ENCODE data around the gene CLBA1. TPM values are rescaled to one million over a fixed set of nuclear protein-coding genes. Genes with fewer than 3 reads are reported as not detected.
A peak's percentile ranks its signal among the peaks of the same experiment; 100 is the strongest.

Gene CLBA1
- total RNA-seq, 1 experiment from 2014 or later: 14.8 TPM

DNA sequence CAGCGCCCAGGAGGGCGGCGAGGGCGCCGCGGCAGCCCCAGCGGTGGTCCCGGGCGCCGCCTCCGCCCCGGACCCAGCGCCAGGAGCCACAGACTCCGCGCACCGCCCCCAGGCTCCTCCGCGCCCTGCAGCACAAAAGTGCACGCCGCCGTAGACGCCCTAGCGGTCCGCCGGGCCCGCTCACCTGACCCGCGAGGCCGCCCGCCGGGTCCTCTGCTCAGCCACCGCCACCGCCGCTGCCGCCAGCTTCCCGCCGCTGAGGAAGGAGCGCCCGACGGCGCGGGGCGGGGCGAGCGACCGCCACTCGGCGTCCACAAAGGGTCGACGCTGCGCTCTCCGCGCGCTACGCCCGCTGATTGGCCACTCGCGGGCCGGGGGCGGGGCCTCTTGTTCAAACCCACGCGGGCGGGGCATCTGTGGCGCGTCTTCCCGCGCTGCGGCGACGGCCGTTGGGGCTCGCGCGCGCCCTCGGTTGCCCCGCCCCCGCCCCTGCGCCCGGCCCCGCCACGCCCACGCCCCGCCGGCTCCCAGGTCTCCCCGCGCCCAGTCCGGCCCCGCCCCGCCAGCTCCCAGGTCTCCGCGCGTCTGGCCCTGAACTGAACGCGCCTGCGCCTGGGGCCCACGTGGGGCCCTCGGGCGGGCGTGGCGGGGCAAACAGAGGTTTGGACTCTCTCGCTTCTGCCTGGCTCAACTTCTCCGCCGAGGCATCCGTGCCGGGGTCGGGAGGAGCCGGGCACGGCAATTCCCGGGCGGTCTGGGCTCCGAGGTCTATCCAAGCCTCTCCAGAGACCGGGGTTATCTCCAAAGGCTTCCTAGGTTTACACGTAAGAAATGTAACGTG is 35.4 kb downstream of the CLBA1 start, which contains the start of gene CDCA4:
Gene CDCA4, minus strand, starts transcription at position 269 of the 841 bp plus-strand sequence. CDS start 9,154 bp downstream, outside the sequence.
- peaks cover 29% of the 10 kb centered on the region; the same call in 1 of the 2 replicates for H4K20me1 ChIP-seq (ENCODE audit: insufficient read depth)
- H3K9me3 ChIP-seq (ENCODE audit: control insufficient read depth in 1 of 2, insufficient read depth in 1 of 2, low read depth in 1 of 2, low read length in 2 of 2): no peaks in the 10 kb centered on the region
- peaks cover 60% of the 10 kb centered on the region for H3K79me2 ChIP-seq (ENCODE audit: insufficient read depth, low read length)
- H3K27me3 ChIP-seq (ENCODE audit: insufficient read depth, low read length): no peaks in the 10 kb centered on the region
- H3K4me1 ChIP-seq (ENCODE audit: control insufficient read depth in 1 of 2, insufficient read depth in 2 of 2, low read length in 2 of 2): peaks cover 47 to 76% of the 10 kb centered on the region in 2 experiments
- peak; percentile 81 for ATAC-seq
- DNase-seq (ENCODE audit: low read depth, low spot score): peak; percentile 89
- ChIA-PET RAD21 (ENCODE audit: low non-redundant PET in 1 of 2, low total read pairs in 2 of 2, uncharacterized antibody in 2 of 2, unreplicated experiment in 2 of 2) (interaction anchor here in 1 of 2 experiments (1.0 kb wide), 1 partner anchor 16 kb away, joined by 3 read pairs; no protein-coding TSS in a partner anchor), CTCF (interaction anchor here (0.9 to 2.6 kb wide), 3 partner anchors 25 to 48 kb away, joined by 3 to 13 read pairs (median 6); no protein-coding TSS in a partner anchor), POLR2A (interaction anchor here (0.6 to 1.9 kb wide), 7 partner anchors 10 to 51 kb away, joined by 3 to 10 read pairs (median 3); partner anchors contain the start of gene AHNAK2)
- peak within 1 kb of the TSS; percentile 95 for H3K27ac ChIP-seq (ENCODE audit: low read depth, low read length)
- peak within 1 kb of the TSS; percentile 74 to 97 for H3K4me3 ChIP-seq (replicated peaks in 1 of 2; ENCODE audit: low read depth in 1 of 2, low read length in 2 of 2)
- H3K36me3 ChIP-seq (ENCODE audit: control insufficient read depth in 1 of 2, insufficient read depth in 2 of 2, low read length in 2 of 2): peaks cover 0 to 17% of the 10 kb centered on the region in 2 experiments; a peak in 1 of 4 replicates
- peak within 1 kb of the TSS; percentile 99 for H3K9ac ChIP-seq (ENCODE audit: low read length)
- no peaks in the 10 kb centered on the region for H3K9me2 ChIP-seq (ENCODE audit: insufficient read depth)
- intact Hi-C loops (cut with micrococcal nuclease): loop anchor here (2.0 kb wide), 1 partner anchor 48 kb away; no protein-coding TSS in a partner anchor
- no TSS peak for BruUV-seq (replicated peaks)
- H3K4me2 ChIP-seq (ENCODE audit: low read length): peak within 1 kb of the TSS; percentile 98
- no peak within 1 kb of the TSS for H2AFZ ChIP-seq (ENCODE audit: low read depth, low read length, poor library complexity, severe bottlenecking)
- TF ChIP-seq, protein P1, sequence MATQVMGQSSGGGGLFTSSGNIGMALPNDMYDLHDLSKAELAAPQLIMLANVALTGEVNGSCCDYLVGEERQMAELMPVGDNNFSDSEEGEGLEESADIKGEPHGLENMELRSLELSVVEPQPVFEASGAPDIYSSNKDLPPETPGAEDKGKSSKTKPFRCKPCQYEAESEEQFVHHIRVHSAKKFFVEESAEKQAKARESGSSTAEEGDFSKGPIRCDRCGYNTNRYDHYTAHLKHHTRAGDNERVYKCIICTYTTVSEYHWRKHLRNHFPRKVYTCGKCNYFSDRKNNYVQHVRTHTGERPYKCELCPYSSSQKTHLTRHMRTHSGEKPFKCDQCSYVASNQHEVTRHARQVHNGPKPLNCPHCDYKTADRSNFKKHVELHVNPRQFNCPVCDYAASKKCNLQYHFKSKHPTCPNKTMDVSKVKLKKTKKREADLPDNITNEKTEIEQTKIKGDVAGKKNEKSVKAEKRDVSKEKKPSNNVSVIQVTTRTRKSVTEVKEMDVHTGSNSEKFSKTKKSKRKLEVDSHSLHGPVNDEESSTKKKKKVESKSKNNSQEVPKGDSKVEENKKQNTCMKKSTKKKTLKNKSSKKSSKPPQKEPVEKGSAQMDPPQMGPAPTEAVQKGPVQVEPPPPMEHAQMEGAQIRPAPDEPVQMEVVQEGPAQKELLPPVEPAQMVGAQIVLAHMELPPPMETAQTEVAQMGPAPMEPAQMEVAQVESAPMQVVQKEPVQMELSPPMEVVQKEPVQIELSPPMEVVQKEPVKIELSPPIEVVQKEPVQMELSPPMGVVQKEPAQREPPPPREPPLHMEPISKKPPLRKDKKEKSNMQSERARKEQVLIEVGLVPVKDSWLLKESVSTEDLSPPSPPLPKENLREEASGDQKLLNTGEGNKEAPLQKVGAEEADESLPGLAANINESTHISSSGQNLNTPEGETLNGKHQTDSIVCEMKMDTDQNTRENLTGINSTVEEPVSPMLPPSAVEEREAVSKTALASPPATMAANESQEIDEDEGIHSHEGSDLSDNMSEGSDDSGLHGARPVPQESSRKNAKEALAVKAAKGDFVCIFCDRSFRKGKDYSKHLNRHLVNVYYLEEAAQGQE (IDR thresholded peaks at IDR 0.05; ENCODE audit: low read depth): no peak
- TF ChIP-seq TCF7L2 (IDR thresholded peaks at IDR 0.05; ENCODE audit: borderline replicate concordance, extremely low read depth, insufficient read depth, insufficient read length) (peak; percentile 91), EGR1 (IDR thresholded peaks at IDR 0.05; ENCODE audit: low read depth) (no peak), SIN3A (IDR thresholded peaks at IDR 0.05; ENCODE audit: low read depth) (no peak), POLR2AphosphoS5 (IDR thresholded peaks at IDR 0.05; ENCODE audit: low read depth, low read length) (peak; percentile 83), POLR2A (IDR thresholded peaks at IDR 0.05; ENCODE audit: borderline replicate concordance, extremely low read depth, insufficient read depth, insufficient read length) (no peak), CBX3 (IDR thresholded peaks at IDR 0.05; ENCODE audit: low read depth) (no peak), ELF1 (IDR thresholded peaks at IDR 0.05; ENCODE audit: borderline replicate concordance, low read depth) (no peak), CEBPB (IDR thresholded peaks at IDR 0.05; ENCODE audit: low read depth) (no peak), FOSL1 (IDR thresholded peaks at IDR 0.05; ENCODE audit: low read depth) (no peak), EZH2phosphoT487 (IDR thresholded peaks at IDR 0.05; ENCODE audit: borderline replicate concordance) (no peak), RAD21 (IDR thresholded peaks at IDR 0.05; ENCODE audit: low read depth) (no peak), YY1 (IDR thresholded peaks at IDR 0.05; ENCODE audit: extremely low read depth, insufficient replicate concordance, low read depth, low read length) (peak; percentile 20), SRF (IDR thresholded peaks at IDR 0.05; ENCODE audit: low read depth) (no peak), EZH2 (IDR thresholded peaks at IDR 0.05) (no peak)
- TF ChIP-seq, protein P2, sequence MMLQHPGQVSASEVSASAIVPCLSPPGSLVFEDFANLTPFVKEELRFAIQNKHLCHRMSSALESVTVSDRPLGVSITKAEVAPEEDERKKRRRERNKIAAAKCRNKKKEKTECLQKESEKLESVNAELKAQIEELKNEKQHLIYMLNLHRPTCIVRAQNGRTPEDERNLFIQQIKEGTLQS (IDR thresholded peaks at IDR 0.05): no peak
- TF ChIP-seq, protein P3, sequence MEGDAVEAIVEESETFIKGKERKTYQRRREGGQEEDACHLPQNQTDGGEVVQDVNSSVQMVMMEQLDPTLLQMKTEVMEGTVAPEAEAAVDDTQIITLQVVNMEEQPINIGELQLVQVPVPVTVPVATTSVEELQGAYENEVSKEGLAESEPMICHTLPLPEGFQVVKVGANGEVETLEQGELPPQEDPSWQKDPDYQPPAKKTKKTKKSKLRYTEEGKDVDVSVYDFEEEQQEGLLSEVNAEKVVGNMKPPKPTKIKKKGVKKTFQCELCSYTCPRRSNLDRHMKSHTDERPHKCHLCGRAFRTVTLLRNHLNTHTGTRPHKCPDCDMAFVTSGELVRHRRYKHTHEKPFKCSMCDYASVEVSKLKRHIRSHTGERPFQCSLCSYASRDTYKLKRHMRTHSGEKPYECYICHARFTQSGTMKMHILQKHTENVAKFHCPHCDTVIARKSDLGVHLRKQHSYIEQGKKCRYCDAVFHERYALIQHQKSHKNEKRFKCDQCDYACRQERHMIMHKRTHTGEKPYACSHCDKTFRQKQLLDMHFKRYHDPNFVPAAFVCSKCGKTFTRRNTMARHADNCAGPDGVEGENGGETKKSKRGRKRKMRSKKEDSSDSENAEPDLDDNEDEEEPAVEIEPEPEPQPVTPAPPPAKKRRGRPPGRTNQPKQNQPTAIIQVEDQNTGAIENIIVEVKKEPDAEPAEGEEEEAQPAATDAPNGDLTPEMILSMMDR (IDR thresholded peaks at IDR 0.05 in 2 of 3, conservative IDR thresholded peaks at IDR 0.05 in 1 of 3; ENCODE audit: borderline replicate concordance in 1 of 3, insufficient read depth in 1 of 3, low read depth in 2 of 3, low read length in 2 of 3): no peak
- TF ChIP-seq, protein P4, sequence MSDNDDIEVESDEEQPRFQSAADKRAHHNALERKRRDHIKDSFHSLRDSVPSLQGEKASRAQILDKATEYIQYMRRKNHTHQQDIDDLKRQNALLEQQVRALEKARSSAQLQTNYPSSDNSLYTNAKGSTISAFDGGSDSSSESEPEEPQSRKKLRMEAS (IDR thresholded peaks at IDR 0.05): no peak

Measured in HCT116 (cell line).